Measurements from ENCODE around the gene ATF2.
A peak's percentile ranks its signal among the peaks of the same experiment; 100 is the strongest.
"Not testable (repeated sequence)": the region's sequence is repeated elsewhere in the genome, so short reads cannot be mapped to it uniquely, and the experiment has no call there.

The ATF2 gene

GRCh38 chr2:175084117-175084516 lies 83.9 kb downstream of the ATF2 start:
- not testable (repeated sequence) for DNase-seq

GRCh38 chr2:175080479-175080878 lies 87.5 kb downstream of the ATF2 start:
- no peak for DNase-seq

DNA sequence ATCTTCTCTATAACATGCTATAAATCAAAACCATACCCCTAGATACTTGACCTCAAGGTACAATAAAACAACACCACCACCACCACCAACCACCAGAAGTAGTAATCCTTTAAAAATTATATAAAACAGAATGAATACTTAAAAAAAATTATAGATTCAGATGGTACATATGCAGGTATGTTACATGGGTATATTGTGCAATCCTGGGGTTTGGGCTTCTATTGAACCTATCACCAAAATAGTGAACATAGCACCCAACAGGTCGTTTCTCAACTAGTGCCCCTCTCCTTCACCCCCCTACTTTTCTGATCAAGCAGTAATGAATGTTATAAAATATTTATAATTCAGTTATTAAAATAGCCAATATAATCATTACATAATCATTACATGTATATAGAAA lies 91.7 kb downstream of the ATF2 start:
- DNase-seq, result no peak

DNA sequence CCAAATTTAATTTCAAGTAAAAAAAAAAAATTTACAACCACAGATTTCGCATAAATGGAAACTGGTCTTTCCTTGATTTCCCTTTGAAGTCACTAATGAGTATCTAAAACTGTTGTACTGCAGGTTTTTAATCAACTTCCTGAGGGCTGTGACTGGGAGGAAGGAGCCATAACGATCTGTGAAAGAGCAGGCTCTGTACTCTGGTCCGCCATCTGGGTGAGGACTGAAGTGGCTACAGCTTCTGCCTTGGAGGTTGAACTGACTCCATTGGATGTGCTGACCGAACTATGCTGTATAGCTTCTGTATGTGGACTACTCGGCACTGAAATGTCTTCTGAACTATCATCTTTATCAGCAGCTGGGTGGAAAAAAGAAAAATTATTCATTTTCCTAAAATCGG lies 93.5 kb downstream of the ATF2 start:
- DNase-seq, result no peak

GRCh38 chr2:175068534-175068933 lies 99.5 kb downstream of the ATF2 start:
- no peak for DNase-seq

- no peak for DNase-seq
These were observed 101.6 kb downstream of the ATF2 start for GRCh38 chr2:175066411-175066810.

DNA sequence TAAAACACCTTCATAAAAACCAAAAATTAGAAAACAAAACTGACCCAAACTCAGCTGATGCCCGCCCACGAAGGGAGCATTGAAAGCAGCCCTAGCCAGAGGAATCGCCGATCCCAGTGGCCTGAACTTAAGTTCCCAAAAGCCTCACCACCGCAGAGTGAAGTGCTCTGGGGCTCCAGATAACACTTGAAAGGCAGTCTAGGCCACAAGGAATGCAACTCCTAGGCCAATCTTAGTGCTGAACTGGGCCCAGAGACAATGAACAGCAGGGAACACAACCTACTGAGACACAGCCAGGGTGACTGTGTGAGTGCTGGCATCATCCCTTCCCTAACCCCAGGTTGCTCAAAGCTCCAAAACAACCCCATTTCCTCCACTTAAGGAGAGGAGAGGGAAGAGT lies 103.2 kb downstream of the ATF2 start:
- no peak for DNase-seq

- no peak for DNase-seq
These were observed 104.3 kb downstream of the ATF2 start for GRCh38 chr2:175063741-175064140.

GRCh38 chr2:175062787-175063585 lies 105.0 kb downstream of the ATF2 start:
- DNase-seq, result peak in 1 of 5 experiments; percentile 37

DNA sequence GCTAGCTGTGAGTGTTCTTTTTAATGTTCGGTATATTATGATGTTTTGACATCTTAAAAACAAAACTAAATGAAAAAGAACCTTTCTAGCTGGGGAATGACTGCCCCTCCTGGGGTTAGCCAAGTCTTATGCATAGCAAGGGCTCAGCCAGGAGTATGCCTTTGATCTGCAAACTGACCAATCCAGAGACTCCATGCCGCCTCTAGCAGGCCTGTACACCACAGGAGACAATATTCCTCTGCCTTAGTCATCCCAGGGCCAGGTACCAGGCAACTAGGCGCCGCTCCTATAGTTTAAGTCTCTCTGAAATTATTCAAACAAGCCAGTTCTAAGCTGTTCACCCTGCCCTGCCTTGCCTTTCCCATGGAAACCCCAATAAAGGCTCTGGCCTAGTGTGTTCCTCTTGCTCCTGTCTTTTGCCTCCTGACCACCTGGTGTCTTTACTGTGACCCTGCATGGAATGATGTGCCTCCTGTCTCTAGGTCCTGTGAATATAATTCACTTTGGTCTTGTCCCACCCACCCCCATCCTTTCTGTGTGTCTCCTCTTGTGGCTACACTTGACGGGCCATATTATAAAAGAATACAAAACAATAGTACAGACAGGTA lies 110.8 kb downstream of the ATF2 start:
- no peak for DNase-seq

DNA sequence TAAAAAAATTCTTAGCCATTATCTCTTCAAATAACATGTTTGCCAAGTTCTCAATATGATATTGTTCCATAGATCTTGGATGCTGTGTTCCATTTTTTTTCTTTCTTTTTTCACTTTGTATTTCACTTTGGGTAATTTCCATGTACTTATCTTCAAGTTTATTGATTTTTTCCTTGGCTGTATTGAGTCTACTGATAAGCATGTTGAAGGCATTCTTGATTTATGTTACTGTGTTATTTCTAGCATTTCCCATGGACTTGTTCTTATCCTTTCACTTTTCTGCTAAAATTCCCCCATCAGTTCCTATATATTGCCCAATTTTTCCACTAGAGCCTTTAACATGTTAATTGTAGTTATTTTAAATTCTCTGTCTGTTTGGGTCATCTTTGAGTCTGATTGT lies 112.0 kb downstream of the ATF2 start:
- no peak for DNase-seq

DNA sequence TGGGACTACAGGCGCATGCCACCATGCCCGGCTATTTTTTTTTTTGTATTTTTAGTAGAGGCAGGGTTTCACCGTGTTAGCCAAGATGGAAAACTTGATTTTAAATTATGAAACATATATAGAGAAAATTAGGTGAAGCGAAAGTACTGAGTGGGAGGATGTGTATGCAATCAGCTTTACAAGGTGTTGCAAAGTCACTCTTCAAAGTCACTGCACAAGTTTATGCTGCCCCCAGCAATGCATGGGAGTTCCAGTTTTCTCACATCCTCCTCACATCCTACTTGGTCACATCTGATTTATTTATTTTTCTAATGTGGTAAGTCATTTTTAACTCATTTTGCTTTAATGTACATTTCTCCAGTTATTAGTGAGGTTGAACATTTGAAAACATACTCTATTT lies 113.7 kb downstream of the ATF2 start:
- DNase-seq, result no peak

GRCh38 chr2:175049661-175050060 lies 118.3 kb downstream of the ATF2 start:
- DNase-seq, result no peak

DNA sequence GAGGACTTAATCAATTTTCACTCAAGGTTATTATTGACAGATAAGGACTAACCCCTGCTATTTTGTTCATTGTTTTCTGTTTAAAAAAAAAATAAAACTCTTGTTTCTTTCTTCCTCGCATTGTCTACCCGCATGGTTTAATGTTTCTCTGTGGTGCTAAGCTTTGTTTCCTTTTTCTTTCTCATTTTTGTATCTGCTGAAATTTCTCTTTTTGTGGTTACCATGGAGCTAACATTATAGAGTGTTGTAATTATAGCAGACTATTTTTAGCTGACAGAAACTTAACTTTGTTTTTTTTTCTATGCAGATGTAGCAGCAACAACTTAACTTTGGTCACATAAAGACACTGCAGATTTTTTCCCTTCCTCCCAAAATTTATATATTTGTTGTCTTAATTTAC lies 119.7 kb downstream of the ATF2 start:
- DNase-seq, result no peak

GRCh38 chr2:175039490-175039889 lies 128.5 kb downstream of the ATF2 start:
- DNase-seq, result no peak

GRCh38 chr2:175039031-175039430 lies 129.0 kb downstream of the ATF2 start:
- DNase-seq, result no peak

DNA sequence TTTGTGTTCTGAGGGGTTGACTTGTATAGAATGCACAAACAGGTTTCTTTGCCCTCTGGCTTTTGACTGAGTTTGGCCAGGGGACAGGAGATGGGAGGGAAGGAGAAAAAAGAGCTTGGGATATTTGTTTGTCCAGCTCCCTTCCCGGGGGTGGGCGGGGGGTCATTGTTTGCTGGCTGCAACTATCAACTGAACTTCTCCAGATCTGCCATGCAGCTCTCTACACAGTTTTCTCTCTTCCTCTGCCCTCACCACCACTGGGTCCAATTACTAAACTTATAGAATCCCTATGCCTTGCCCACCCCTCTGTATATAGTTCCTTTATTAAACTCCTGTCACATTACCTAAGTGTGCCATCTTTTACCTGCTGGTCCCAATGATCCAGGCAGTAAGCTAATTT lies 130.1 kb downstream of the ATF2 start:
- no peak for DNase-seq

GRCh38 chr2:175036582-175037018 lies 131.4 kb downstream of the ATF2 start:
- DNase-seq, result peak in 2 of 5 experiments; percentile 3 to 67

DNA sequence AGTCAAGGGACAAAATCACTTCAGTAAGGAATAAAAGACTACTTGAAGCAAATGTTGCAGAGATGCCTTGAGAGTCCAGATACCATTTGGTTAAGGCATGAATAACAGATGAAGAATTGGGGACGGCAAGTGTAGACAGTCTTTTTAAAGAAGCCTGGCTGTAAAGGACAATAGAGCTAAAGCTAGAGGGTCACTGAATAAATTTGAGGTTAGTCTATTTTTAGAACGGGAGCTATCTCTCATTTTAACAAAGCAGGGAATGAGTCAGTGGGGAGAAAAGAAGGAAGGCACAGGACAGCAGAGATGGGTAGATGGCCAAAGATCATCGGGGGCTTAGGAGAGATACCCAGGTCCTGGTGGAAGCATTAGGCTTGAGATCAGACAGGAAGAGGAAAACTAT lies 132.2 kb downstream of the ATF2 start:
- DNase-seq, result no peak

GRCh38 chr2:175034716-175035115 lies 133.3 kb downstream of the ATF2 start:
- no peak for DNase-seq

- peak in 1 of 5 experiments; percentile 34 for DNase-seq
These were observed 137.4 kb downstream of the ATF2 start for GRCh38 chr2:175030380-175031271.

DNA sequence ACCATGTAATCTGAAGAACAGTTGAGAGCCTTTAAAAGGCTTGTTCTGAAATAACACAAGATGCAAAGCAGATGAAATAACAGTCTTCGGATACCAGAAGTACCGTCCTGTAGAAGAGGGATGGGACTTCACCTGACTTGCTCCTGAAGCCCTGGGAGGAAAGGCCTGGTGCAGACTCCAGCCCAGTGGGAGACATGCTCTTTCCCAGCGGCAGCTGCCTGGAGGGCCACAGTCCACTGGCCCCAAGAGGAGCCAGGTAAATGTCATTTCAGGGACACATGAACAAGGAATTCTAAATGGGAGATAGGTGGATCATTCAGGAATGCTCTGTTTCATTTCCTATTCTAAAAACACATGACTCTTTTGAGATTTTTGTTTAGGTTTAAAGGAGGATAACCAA lies 140.2 kb downstream of the ATF2 start:
- no peak for DNase-seq

- DNase-seq, result no peak
These were observed 141.6 kb downstream of the ATF2 start for GRCh38 chr2:175026385-175026784.
